ENCODE measurements around the gene GPR55. TPM values are rescaled to one million over a fixed set of nuclear protein-coding genes. Genes with fewer than 3 reads are reported as not detected.

GPR55 gene
- total and polyA plus RNA-seq, 7 donors, result 0.01 to 0.32 (median 0.03) TPM; not detected in 4

- TF ChIP-seq CTCF (IDR thresholded peaks at IDR 0.05), result no peak
- intact Hi-C loops (cut with DNase I), result no loop called here
- DNase-seq, result no peak
These were observed 36.1 kb downstream of the GPR55 start for GRCh38 chr2:230888824-230889400.

GRCh38 chr2:230887342-230887741, 37.7 kb downstream of the GPR55 start:
- no peaks in the 10 kb centered on the region for H3K4me1 ChIP-seq
- H3K27me3 ChIP-seq (ENCODE audit: insufficient read depth in 3 of 3, low read length in 2 of 3), result peaks cover 0 to 3% (median 0%) of the 10 kb centered on the region in 3 donors
- ATAC-seq (no peak), DNase-seq (no peak)
- H3K4me3 ChIP-seq, result no peak overlapping the region
- H3K36me3 ChIP-seq (ENCODE audit: insufficient read depth in 1 of 2, low read depth in 1 of 2), result no peaks in the 10 kb centered on the region
- 70 to 73% (median 72%) methylated on average over 7 of the region's 7 CpGs for WGBS, 3 donors
- H3K9me3 ChIP-seq, result no peaks in the 10 kb centered on the region
- H3K27ac ChIP-seq, result no peak overlapping the region
- intact Hi-C loops (cut with DNase I), result no loop called here
- no peak for TF ChIP-seq CTCF (IDR thresholded peaks at IDR 0.05)

More at GRCh38 chr2:230888824-230889400, 36.1 kb downstream of the GPR55 start:
- no peak for ATAC-seq
- H3K27me3 ChIP-seq (ENCODE audit: insufficient read depth in 3 of 3, low read length in 2 of 3), result peaks cover 0 to 5% (median 0%) of the 10 kb centered on the region in 3 donors
- no peak overlapping the region for H3K27ac ChIP-seq
- H3K9me3 ChIP-seq, result no peaks in the 10 kb centered on the region
- H3K4me1 ChIP-seq, result no peaks in the 10 kb centered on the region
- WGBS, 3 donors, result 87 to 91% (median 91%) methylated on average over 14 of the region's 14 CpGs
- H3K4me3 ChIP-seq, result no peak overlapping the region
- H3K36me3 ChIP-seq (ENCODE audit: insufficient read depth in 1 of 2, low read depth in 1 of 2), result no peaks in the 10 kb centered on the region

- H3K27ac ChIP-seq, result no peak overlapping the region
- peaks cover 0 to 3% (median 0%) of the 10 kb centered on the region in 3 donors for H3K27me3 ChIP-seq (ENCODE audit: insufficient read depth in 3 of 3, low read length in 2 of 3)
- TF ChIP-seq CTCF (IDR thresholded peaks at IDR 0.05), result no peak
- intact Hi-C loops (cut with DNase I), result no loop called here
- no peak for DNase-seq
- no peaks in the 10 kb centered on the region for H3K36me3 ChIP-seq (ENCODE audit: insufficient read depth in 1 of 2, low read depth in 1 of 2)
- no peak overlapping the region for H3K4me3 ChIP-seq
- H3K4me1 ChIP-seq, result no peaks in the 10 kb centered on the region
- ATAC-seq, result no peak
- 56 to 64% (median 56%) methylated on average over 13 to 14 of the region's 14 CpGs for WGBS, 3 donors
- H3K9me3 ChIP-seq, result no peaks in the 10 kb centered on the region
These were observed 38.4 kb downstream of the GPR55 start for GRCh38 chr2:230886671-230887071.

GRCh38 chr2:230886206-230886605, 38.8 kb downstream of the GPR55 start:
- Histone ChIP-seq H3K4me3 (no peak overlapping the region), H3K36me3 (ENCODE audit: insufficient read depth in 1 of 2, low read depth in 1 of 2) (no peaks in the 10 kb centered on the region), H3K9me3 (no peaks in the 10 kb centered on the region), H3K27ac (no peak overlapping the region), H3K27me3 (ENCODE audit: insufficient read depth in 3 of 3, low read length in 2 of 3) (no peaks in the 10 kb centered on the region), H3K4me1 (no peaks in the 10 kb centered on the region)
- intact Hi-C loops (cut with DNase I), result no loop called here
- 65 to 81% (median 67%) methylated on average over 5 of the region's 5 CpGs for WGBS, 3 donors
- no peak for DNase-seq
- ATAC-seq, result no peak
- TF ChIP-seq CTCF (IDR thresholded peaks at IDR 0.05), result no peak
